GM23338 (cell line): ENCODE data around the gene MCTP1. TPM values are rescaled to one million over a fixed set of nuclear protein-coding genes. Genes with fewer than 3 reads are reported as not detected.

Source experiments
- ATAC-seq: fragments of 200-7000 bp; cut with Tn5 transposase; 3 replicates; pipeline ENCODE4 v1.9.1; 2020
- DNase-seq: peaks from one replicate; pipeline ENCODE4 v3.0.0-alpha.2; 2015; ENCODE audit warnings: low spot score
- H2AFZ ChIP-seq: fragments of 200-600 bp; sonication (generic); 2 replicates; pipeline ENCODE4 v1.8.0; 2016; ENCODE audit warnings: antibody characterized with exemption, mild to moderate bottlenecking, moderate library complexity
- H3F3A ChIP-seq: fragments of 200-600 bp; sonication (generic); replicated peaks from 2 replicates; pipeline ENCODE4 v1.8.0; 2017; ENCODE audit warnings: antibody characterized with exemption, mixed run types, low read depth
- H3K27ac ChIP-seq: fragments of 200-600 bp; sonication (generic); 2 replicates; pipeline ENCODE4 v1.6.1; 2016; ENCODE audit warnings: low read depth
- H3K27me3 ChIP-seq: fragments of 200-600 bp; sonication (generic); 2 replicates; pipeline ENCODE4 v1.8.0; 2016; ENCODE audit warnings: mild to moderate bottlenecking, mixed run types, moderate library complexity; ENCODE audit not compliant: insufficient read depth
- H3K36me3 ChIP-seq: fragments of 200-600 bp; sonication (generic); 2 replicates; pipeline ENCODE4 v1.8.0; 2016; ENCODE audit warnings: mild to moderate bottlenecking; ENCODE audit not compliant: insufficient read depth
- H3K4me1 ChIP-seq: fragments of 200-600 bp; sonication (generic); 2 replicates; pipeline ENCODE4 v1.8.0; 2016; ENCODE audit warnings: mild to moderate bottlenecking, moderate library complexity; ENCODE audit not compliant: insufficient read depth
- H3K4me2 ChIP-seq: fragments of 200-600 bp; sonication (generic); 2 replicates; pipeline ENCODE4 v1.7.1; 2017; ENCODE audit warnings: mixed run types
- H3K4me3 ChIP-seq: fragments of 200-600 bp; sonication (generic); 2 replicates; pipeline ENCODE4 v1.6.1; 2016; ENCODE audit warnings: mixed run types
- H3K79me2 ChIP-seq: fragments of 200-600 bp; sonication (generic); replicated peaks from 2 replicates; pipeline ENCODE4 v1.8.0; 2017; ENCODE audit warnings: mild to moderate bottlenecking; ENCODE audit not compliant: insufficient read depth
- H3K9me2 ChIP-seq: fragments of 200-600 bp; sonication (generic); 2 replicates; pipeline ENCODE4 v1.8.0; 2017; ENCODE audit not compliant: insufficient read depth
- H4K20me1 ChIP-seq: fragments of 200-600 bp; sonication (generic); replicated peaks from 2 replicates; pipeline ENCODE4 v1.8.0; 2017; ENCODE audit warnings: mild to moderate bottlenecking; ENCODE audit not compliant: insufficient read depth
- H3K27ac Mint-ChIP-seq: 2 replicates; pipeline ENCODE4 v1.8.0; 2020; ENCODE audit warnings: inconsistent platforms, mild to moderate bottlenecking, moderate library complexity, mixed read lengths
- H3K27me3 Mint-ChIP-seq: 3 replicates; pipeline ENCODE4 v1.8.0; 2022; ENCODE audit warnings: low read depth, mild to moderate bottlenecking, moderate library complexity, mixed read lengths, inconsistent platforms; ENCODE audit not compliant: insufficient read depth, poor library complexity
- H3K36me3 Mint-ChIP-seq: 3 replicates; pipeline ENCODE4 v1.8.0; 2021; ENCODE audit warnings: low read depth, mild to moderate bottlenecking, inconsistent platforms, moderate library complexity, mixed read lengths
- H3K4me1 Mint-ChIP-seq: 3 replicates; pipeline ENCODE4 v1.8.0; 2020; ENCODE audit warnings: mild to moderate bottlenecking, inconsistent platforms, mixed read lengths
- H3K4me3 Mint-ChIP-seq: 3 replicates; pipeline ENCODE4 v1.8.0; 2021; ENCODE audit warnings: moderate library complexity, mild to moderate bottlenecking, inconsistent platforms, mixed read lengths
- H3K9me3 Mint-ChIP-seq: 3 replicates; pipeline ENCODE4 v1.8.0; 2020; ENCODE audit warnings: moderate library complexity, mild to moderate bottlenecking, inconsistent platforms, mixed read lengths
- CREB1 ChIP-seq: fragments of 250-450 bp; sonication (Bioruptor Pico); IDR thresholded peaks from 2 replicates; pipeline ENCODE4 v1.5.0; 2020; ENCODE audit warnings: low read depth, mild to moderate bottlenecking, moderate library complexity
- CTCF ChIP-seq, 2 experiments: fragments of 200-600 bp in 1 of 2; sonication (generic) in 1 of 2; conservative IDR thresholded peaks; 2 replicates each; pipeline versions ENCODE4 v1.5.1 to v1.6.1; 2016 to 2017; ENCODE audit warnings: antibody characterized with exemption in 2 of 2, low read depth in 2 of 2, mild to moderate bottlenecking in 2 of 2, moderate library complexity in 1 of 2
- ETS1 ChIP-seq: IDR thresholded peaks from 2 replicates; pipeline ENCODE4 v1.6.1; 2016; ENCODE audit warnings: antibody characterized with exemption
- EZH2 ChIP-seq: fragments of 200-600 bp; sonication (generic); IDR thresholded peaks from one replicate; pipeline ENCODE4 v1.8.0; 2017; ENCODE audit warnings: antibody characterized with exemption, mild to moderate bottlenecking, low read depth; ENCODE audit not compliant: unreplicated experiment
- EZH2phosphoT487 ChIP-seq: fragments of 200-600 bp; sonication (generic); IDR thresholded peaks from one replicate; pipeline ENCODE4 v1.8.1; 2018; ENCODE audit warnings: antibody characterized with exemption; ENCODE audit not compliant: unreplicated experiment
- JUNB ChIP-seq: IDR thresholded peaks from one replicate; pipeline ENCODE4 v1.6.1; 2016; ENCODE audit warnings: antibody characterized with exemption; ENCODE audit not compliant: unreplicated experiment
- NANOG ChIP-seq: IDR thresholded peaks from 2 replicates; pipeline ENCODE4 v1.6.1; 2016; ENCODE audit warnings: antibody characterized with exemption, borderline replicate concordance
- POLR2AphosphoS5 ChIP-seq: IDR thresholded peaks from 2 replicates; pipeline ENCODE4 v1.6.1; 2016; ENCODE audit warnings: antibody characterized with exemption, low read depth
- REST ChIP-seq: IDR thresholded peaks from one replicate; pipeline ENCODE4 v1.6.1; 2018; ENCODE audit warnings: antibody characterized with exemption; ENCODE audit not compliant: unreplicated experiment
- STAT1 ChIP-seq: IDR thresholded peaks from one replicate; pipeline ENCODE4 v1.6.1; 2016; ENCODE audit warnings: antibody characterized with exemption; ENCODE audit not compliant: unreplicated experiment
- ZNF114 ChIP-seq: fragments of 250-450 bp; sonication (Bioruptor Pico); IDR thresholded peaks from 2 replicates; pipeline ENCODE4 v1.5.0; 2020; ENCODE audit warnings: mild to moderate bottlenecking, moderate library complexity
- ZNF331 ChIP-seq: fragments of 250-450 bp; sonication (Bioruptor Pico); IDR thresholded peaks from 2 replicates; pipeline ENCODE4 v1.5.0; 2020; ENCODE audit warnings: low read depth, mild to moderate bottlenecking, moderate library complexity
- ZNF462 ChIP-seq: fragments of 250-450 bp; sonication (Bioruptor Pico); IDR thresholded peaks from 2 replicates; pipeline ENCODE4 v1.5.0; 2020; ENCODE audit warnings: mild to moderate bottlenecking, moderate library complexity
- polyA plus RNA-seq: library from polyadenylated mRNA; unstranded; fragments of >200 nt; fragmentation: Nextera tagmentation; extraction: Ambion mirVana; gene quantifications from 2 replicates; pipeline ENCODE4 v1.2.1, GENCODE V29; 2016
- total RNA-seq: library from RNA; depleted of rRNA; stranded (reverse); fragments of >200 nt; shearing (Covaris generic); gene quantifications from 2 replicates; pipeline ENCODE4 v1.2.3, GENCODE V29; 2014

Gene MCTP1
- total and polyA plus RNA-seq, 2 experiments from 2014 or later: 3.7 to 4.2 TPM

GRCh38 chr5:94849324-94849723 lies 435.6 kb downstream of the MCTP1 start:
- H3K4me1 ChIP-seq: peaks cover 22% of the 10 kb centered on the region
- ATAC-seq: peak; percentile 81
- no peaks in the 10 kb centered on the region for H3K9me2 ChIP-seq
- Mint-ChIP-seq H3K27me3 (no peaks in the 10 kb centered on the region), H3K4me1 (peaks cover 38% of the 10 kb centered on the region), H3K36me3 (no peaks in the 10 kb centered on the region), H3K9me3 (no peaks in the 10 kb centered on the region; the same call in 2 of the 3 replicates), H3K27ac (no peak overlapping the region), H3K4me3 (no peak overlapping the region)
- H3K79me2 ChIP-seq: no peaks in the 10 kb centered on the region
- H3K27ac ChIP-seq: no peak overlapping the region
- no peak overlapping the region for H2AFZ ChIP-seq
- TF ChIP-seq ETS1 (no peak), ZNF331 (CRISPR knock-in tag) (no peak), REST (no peak), EZH2 (no peak), ZNF462 (CRISPR knock-in tag) (no peak), NANOG (no peak), STAT1 (no peak), ZNF114 (CRISPR knock-in tag) (no peak), POLR2AphosphoS5 (no peak), EZH2phosphoT487 (no peak), JUNB (no peak), CREB1 (no peak), CTCF (conservative IDR thresholded peaks at IDR 0.05; ENCODE audit: low read depth in 2 of 2) (no peak)
- H3F3A ChIP-seq: no peaks in the 10 kb centered on the region
- no peaks in the 10 kb centered on the region for H4K20me1 ChIP-seq
- no peak overlapping the region for H3K4me3 ChIP-seq
- no peak overlapping the region for H3K4me2 ChIP-seq
- no peaks in the 10 kb centered on the region for H3K27me3 ChIP-seq
- no peaks in the 10 kb centered on the region for H3K36me3 ChIP-seq
- peak; percentile 27 for DNase-seq
